GM19372 (cell line): ENCODE data around the gene DNLZ.

Source experiments
- ATAC-seq: cut with Tn5 transposase; IDR thresholded peaks from one replicate; pipeline ENCODE4 v1.9.1; 2021; ENCODE audit warnings: mild to moderate bottlenecking, low read depth, moderate library complexity; ENCODE audit not compliant: unreplicated experiment

Gene DNLZ

GRCh38 chr9:136345281-136346156 is 18.0 kb downstream of the DNLZ start:
- ATAC-seq: no peak

GRCh38 chr9:136344544-136345280 is 18.8 kb downstream of the DNLZ start:
- no peak for ATAC-seq

DNA sequence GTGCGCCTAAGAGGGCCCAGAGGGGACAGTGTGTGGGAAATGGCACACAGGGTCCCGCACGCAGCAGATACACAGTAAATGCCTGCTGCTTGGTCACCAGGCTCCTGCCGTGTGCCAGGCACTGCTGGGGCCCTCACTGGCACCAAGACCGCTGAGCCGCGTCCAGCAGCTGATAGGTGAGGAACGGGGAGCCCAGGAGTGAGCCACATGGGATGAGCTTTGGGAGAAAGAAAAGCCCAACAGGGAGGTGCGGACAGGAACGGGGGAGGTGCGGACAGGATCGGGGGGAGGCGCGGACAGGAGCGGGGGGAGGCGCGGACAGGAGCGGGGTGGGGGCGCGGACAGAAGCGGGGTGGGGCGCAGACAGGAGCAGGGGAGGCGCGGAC is 19.7 kb downstream of the DNLZ start:
- ATAC-seq: no peak

DNA sequence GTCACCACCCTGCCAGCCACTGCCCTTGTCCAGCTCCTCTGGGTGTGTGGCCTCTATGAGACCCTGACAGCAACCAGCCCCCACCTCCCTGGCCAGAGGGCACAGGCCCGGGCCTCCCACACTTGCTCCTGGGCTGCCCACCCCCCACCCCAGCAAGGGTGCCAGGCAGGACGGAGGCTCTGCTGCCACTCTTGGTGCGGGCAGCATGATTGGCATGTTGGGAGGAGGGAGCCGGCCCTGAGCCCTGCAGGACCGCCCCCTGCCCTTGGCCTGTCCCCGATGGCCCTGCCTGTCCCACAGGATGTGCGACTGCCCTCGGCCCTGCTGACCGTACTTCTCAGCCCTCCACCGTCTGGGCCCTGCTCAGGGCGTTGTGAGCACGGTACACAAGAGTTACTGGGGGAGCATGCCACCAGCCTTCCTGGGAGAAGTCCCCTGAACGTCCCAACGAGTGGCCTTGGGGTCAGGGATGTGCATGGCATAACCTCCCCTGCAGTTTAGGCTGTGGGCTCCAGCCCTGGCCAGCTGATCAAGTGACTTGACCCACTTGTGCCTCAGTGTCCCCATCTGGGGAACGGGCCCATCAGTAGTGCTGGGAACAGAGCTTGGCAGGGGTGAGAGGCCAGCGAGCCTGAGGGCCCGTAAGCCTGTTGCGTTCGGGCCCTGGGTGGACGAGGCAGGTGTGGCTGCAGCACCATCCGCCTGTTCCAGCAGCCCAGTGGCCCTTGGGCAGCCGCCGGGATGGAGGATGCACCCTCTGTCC is 20.2 kb downstream of the DNLZ start:
- ATAC-seq: no peak

DNA sequence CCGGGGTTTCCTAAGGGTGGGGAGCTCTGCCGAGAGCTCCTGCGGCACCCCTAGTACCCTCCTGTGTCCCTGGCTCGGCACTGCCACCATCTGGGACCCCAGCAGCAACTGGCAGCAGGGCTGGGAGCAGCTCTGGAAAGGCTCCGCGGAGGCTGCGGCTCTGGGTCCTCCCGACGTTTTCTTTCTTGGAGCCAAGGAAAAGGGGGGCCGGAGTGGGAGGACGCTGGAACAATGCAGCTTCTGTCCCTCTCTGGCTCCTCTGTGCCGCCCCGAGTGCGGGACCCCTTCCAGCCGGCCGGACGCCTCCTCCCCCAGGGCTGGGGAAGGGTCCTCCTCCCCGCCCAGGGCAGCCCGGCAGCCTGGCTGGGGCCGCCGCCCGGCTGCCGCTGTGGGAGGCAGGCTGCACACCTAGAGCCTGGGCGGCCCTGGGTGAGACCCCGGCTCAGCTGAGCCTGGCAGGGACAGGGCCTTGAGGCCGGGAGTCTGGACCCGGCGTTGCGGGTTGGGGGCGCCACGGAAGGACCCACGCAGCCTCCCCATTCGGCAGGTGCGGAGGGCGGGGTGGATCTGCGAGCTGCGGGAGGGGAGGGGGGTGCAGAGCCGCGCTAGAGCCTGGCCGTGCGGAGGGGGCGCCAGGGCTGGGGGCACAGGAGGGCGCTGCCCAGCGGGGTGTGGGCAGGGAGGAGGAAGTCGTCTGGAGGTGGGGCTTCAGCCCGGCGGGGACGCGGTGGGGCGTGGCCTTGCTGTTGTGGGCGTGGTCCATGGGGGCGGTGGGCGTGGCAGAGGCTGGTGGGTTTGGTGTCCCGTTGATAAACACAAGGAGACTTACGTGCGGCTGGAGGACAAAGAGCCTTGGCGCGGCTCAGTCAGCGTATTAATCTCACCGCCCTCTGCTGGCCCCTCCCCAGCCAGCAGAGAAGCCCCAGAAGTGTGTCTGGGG is 21.1 kb downstream of the DNLZ start:
- ATAC-seq: no peak

DNA sequence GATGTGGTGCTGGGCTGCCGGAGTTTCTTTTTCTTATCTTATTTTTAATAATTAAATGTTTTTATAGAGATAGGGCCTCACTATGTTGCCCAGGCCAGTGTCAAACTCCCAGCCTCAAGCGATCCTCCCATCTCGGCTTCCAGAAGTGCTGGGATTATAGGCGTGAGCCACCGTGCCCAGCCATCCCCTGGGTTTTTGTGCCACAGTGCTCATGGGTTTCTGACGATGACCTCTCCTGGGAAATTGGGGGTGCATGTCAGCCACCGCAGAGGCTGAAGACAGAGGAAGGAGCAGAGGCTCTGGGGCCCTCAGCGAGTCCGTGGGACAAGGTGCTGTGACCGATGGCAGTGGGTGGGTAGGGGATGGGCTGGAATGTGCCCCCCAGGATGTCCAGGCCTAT is 21.8 kb downstream of the DNLZ start:
- ATAC-seq: no peak

- ATAC-seq: no peak
These were observed 22.4 kb downstream of the DNLZ start for GRCh38 chr9:136341042-136341655.

- no peak for ATAC-seq
These were observed 23.0 kb downstream of the DNLZ start for GRCh38 chr9:136340356-136341041.

- no peak for ATAC-seq
These were observed 23.6 kb downstream of the DNLZ start for GRCh38 chr9:136339958-136340310.

- ATAC-seq: no peak
These were observed 24.2 kb downstream of the DNLZ start for GRCh38 chr9:136339173-136339957.

GRCh38 chr9:136338511-136338910 is 25.0 kb downstream of the DNLZ start:
- no peak for ATAC-seq

DNA sequence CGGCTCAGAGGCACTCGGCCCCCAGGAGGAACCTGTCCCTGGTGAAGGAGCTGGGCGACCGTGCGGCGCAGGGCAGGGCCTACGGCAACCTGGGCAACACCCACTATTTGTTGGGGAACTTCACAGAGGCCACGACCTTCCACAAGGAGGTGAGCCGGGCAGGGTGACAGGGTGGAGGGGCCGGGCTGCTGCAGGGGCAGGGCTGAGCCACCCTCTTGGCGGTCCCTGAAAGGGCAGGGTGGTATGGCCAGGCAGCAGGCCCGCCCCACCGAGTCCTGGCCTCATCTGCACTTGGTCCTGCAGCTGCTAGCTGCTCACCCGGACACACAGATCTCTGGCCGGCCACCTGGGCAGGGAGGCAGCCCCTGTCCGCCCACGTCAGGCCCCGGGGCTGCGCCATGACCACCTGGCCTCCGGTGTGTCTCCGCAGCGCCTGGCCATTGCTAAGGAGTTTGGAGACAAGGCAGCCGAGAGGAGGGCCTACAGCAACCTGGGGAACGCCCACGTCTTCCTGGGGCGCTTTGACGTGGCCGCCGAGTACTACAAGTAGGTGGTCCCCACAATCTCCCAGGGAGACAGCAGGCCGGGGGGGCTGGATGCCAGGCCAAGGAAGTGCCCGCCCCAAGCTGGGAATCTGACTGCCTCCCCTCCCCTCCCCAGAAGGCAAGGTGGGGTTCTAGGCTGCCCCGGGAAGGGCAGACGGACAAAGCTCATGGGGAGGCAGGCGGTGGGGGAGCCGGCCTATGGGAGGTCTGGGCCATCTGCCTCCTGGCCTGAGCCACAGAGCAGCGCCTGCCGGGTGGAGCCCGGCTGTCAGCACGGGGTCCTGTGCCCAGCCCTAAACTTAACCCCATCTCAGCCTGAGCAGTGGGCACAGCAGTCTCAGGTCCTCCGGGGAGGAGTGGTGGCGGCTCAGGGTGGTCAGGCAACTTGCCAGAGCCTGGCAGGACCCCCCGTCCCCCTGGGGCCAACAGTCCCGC is 25.8 kb downstream of the DNLZ start:
- ATAC-seq: no peak

DNA sequence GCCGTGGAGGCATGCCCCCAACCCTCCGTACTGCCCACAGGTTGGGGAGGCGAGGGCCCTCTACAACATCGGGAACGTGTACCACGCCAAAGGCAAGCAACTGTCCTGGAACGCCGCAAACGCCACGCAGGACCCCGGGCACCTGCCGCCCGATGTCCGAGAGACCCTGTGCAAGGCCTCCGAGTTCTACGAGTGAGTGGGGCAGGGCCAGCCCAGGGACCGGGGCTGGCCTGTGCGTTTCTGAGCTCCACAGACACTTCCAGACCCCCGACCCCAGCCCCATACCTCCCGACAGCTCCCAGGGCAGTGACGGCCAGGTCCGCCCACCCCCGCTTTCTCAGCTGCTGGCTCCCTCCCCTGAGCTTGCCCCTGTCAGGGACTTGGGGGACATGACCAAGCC is 26.7 kb downstream of the DNLZ start:
- ATAC-seq: no peak

GRCh38 chr9:136336156-136336870 is 27.2 kb downstream of the DNLZ start:
- no peak for ATAC-seq

DNA sequence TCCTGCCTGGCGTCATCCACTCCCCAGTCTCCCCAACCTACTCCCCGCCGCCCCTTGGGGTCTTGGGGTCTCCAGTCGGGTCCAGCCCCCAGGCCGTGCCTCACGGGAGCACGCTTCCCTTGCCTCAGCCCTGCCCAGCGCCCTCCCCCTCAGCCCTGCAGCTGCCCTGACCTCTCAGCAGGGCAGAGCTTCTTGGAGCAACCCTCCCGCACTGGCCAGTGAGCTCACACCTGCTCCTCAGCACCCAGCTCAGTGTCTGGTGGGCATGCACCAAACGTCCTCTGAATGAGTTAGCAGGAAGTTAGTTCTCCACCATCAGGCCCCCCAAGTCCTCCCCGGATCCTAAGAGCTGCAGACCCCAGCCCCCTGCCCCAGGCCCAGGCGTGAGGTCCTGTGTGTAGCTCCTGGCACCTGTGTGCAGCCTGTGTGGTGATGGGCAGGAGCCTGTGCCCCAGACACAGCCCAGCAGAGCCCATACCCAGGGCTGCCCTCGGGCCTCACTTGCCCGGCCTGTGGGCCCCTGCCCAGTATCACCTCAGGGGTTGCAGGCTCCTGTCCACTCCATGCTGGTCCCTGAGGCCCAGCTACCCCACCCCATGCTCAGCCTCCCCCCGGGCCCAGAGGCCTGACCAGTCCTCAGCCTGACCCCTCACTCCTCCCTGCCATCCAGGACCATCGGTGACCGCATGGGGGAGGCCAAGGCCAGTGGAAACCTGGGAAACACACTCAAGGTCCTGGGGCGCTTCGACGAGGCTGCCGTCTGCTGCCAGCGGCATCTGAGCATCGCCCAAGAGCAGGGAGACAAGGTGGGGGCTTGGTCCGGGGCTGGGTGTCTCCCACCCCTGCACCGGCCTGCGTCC is 28.0 kb downstream of the DNLZ start:
- ATAC-seq: no peak

GRCh38 chr9:136334541-136334940 is 29.0 kb downstream of the DNLZ start:
- no peak for ATAC-seq
